Measurements from ENCODE around the gene NT5M. TPM values are rescaled to one million over a fixed set of nuclear protein-coding genes. Genes with fewer than 3 reads are reported as not detected.

The NT5M gene
- total RNA-seq, 1 experiment from 2014 or later: 6.6 TPM

DNA sequence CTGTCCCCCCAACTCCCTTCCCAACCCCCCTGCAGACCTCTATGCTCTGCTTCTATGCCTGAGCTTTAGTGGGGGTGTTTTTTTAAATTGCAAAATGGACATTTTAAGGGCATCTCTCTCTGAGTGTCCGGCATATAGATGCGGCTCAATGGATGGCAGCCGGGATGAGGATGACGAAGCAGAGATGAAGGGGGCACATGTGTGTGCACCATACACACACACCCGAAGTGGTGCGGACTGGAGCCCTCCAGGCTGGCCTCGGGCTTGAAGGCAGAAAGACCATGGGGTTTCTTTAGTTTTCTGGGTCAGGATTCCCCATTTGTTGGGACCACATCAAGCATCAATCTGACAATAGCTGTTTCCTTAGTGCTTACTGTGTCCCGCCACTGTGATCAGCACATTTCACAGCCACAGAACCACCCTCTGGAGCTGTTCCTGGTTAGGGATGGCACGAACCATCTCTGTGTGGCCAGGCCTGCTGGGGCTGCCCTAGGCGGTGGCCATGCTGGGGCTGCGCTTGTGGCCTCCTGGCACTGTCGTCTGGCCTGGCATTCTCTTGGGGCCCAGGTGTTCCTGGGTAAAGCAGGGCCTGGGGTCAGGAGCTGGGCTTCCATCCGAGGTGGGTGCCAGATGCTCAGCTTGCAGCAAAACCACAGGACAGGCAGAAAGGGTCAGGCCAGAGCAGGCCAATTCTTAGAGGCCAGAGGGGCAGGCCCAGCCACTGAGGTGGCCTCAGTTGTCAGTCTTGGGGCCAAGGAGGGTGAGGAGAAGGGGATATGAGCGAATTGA is 49.9 kb downstream of the NT5M start:
- Histone ChIP-seq H3K18ac (ENCODE audit: insufficient read length, low read depth, low read length) (no peak overlapping the region), H3K27ac (ENCODE audit: insufficient read length, low read depth, low read length) (no peak overlapping the region), H3K4me1 (ENCODE audit: insufficient read depth, low read length) (no peaks in the 10 kb centered on the region), H3K79me1 (ENCODE audit: insufficient read depth, low read depth, low read length, poor library complexity, severe bottlenecking) (no peaks in the 10 kb centered on the region), H3K9ac (ENCODE audit: extremely low read depth, insufficient read length, low read length) (no peak overlapping the region), H3K23ac (ENCODE audit: insufficient read length, low read depth, low read length) (no peak overlapping the region), H3K79me2 (ENCODE audit: insufficient read depth, low read length) (no peaks in the 10 kb centered on the region), H3K9me3 (ENCODE audit: control insufficient read depth, low read depth, low read length) (no peaks in the 10 kb centered on the region), H2AFZ (ENCODE audit: low read length) (no peak overlapping the region), H3K23me2 (ENCODE audit: insufficient read length, low read depth, low read length, poor library complexity, severe bottlenecking) (no peaks in the 10 kb centered on the region), H2BK15ac (ENCODE audit: low read depth, low read length) (no peak overlapping the region), H2BK12ac (ENCODE audit: insufficient read length, low read depth, low read length) (no peak overlapping the region), H4K20me1 (ENCODE audit: control insufficient read depth, insufficient read depth, insufficient read length) (no peaks in the 10 kb centered on the region), H2BK5ac (ENCODE audit: insufficient read length, low read length) (no peak overlapping the region), H3T11ph (ENCODE audit: low read length) (no peak overlapping the region), H4K91ac (ENCODE audit: insufficient read length, low read depth, low read length) (no peak overlapping the region), H3K14ac (ENCODE audit: insufficient read depth, low read length) (no peak overlapping the region), H3K27me3 (ENCODE audit: insufficient read depth, low read length) (no peaks in the 10 kb centered on the region), H4K5ac (ENCODE audit: insufficient read length, low read depth, low read length) (no peak overlapping the region), H2BK20ac (ENCODE audit: low read depth, low read length, poor library complexity, severe bottlenecking) (no peak overlapping the region), H3K4ac (ENCODE audit: low read depth, low read length) (no peak overlapping the region), H2AK5ac (ENCODE audit: insufficient read length, low read length) (no peak overlapping the region), H3K4me2 (ENCODE audit: insufficient read depth, insufficient read length, low read length) (no peak overlapping the region), H2BK120ac (ENCODE audit: low read depth, low read length, poor library complexity, severe bottlenecking) (no peak overlapping the region), H3K56ac (ENCODE audit: insufficient read length, low read depth, low read length) (no peak overlapping the region), H4K8ac (replicated peaks; ENCODE audit: insufficient read length, low read depth, low read length) (no peak overlapping the region)
- Mint-ChIP-seq H3K4me3 (no peak overlapping the region; a peak in 1 of 5 replicates), H3K27me3 (ENCODE audit: low read depth) (peaks cover 6% of the 10 kb centered on the region), H3K9me3 (no peaks in the 10 kb centered on the region), H3K36me3 (ENCODE audit: insufficient read depth in 1 of 3, low read depth in 3 of 3) (no peaks in the 10 kb centered on the region; a peak in 1 of 7 replicates), H3K27ac (peak overlapping the region in 2 of 3 experiments; percentile 64 to 73; a peak in 2 of 7 replicates), H3K4me1 (peaks cover 12 to 16% of the 10 kb centered on the region in 2 experiments)
- no peak for DNase-seq
- TF ChIP-seq CTCF (conservative IDR thresholded peaks at IDR 0.05): no peak
- WGBS (ENCODE audit: extremely low coverage, insufficient read length, low lambda C conversion rate): no CpG with 5 or more reads among the region's 14 CpGs

Data from H9 (cell line).